HG02759 (cell line): Measurements from ENCODE around the gene NPPA.
"Not testable (repeated sequence)": the region's sequence is repeated elsewhere in the genome, so short reads cannot be mapped to it uniquely, and the experiment has no call there.

ENCODE experiments used
- ATAC-seq: cut with Tn5 transposase; IDR thresholded peaks from one replicate; pipeline ENCODE4 v1.9.1; 2021; ENCODE audit warnings: mild to moderate bottlenecking, moderate library complexity; ENCODE audit not compliant: unreplicated experiment

NPPA gene

GRCh38 chr1:11817192-11817591, 30.4 kb downstream of the NPPA start:
- ATAC-seq: no peak

DNA sequence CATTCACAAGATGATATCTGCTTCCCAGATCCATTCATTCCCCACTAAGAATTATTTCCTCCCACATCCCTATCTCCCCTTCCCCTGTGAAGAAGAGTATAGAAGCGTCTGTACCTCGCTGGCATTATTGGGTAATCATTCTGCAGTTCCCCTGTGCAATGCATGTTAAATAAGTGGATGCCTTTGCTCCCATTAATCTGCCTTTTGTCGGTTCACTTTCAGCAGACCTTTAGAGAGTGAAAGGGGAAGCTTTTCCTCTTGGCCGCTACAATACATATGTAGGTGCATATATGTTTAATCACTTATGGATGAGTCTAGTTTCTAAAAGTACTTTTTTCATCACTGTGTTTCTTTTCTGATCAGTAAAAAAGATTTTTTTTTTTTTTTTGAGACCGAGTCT, 34.6 kb downstream of the NPPA start:
- ATAC-seq: no peak

- ATAC-seq: no peak
Observed at GRCh38 chr1:11807133-11807532, 40.5 kb downstream of the NPPA start.

DNA sequence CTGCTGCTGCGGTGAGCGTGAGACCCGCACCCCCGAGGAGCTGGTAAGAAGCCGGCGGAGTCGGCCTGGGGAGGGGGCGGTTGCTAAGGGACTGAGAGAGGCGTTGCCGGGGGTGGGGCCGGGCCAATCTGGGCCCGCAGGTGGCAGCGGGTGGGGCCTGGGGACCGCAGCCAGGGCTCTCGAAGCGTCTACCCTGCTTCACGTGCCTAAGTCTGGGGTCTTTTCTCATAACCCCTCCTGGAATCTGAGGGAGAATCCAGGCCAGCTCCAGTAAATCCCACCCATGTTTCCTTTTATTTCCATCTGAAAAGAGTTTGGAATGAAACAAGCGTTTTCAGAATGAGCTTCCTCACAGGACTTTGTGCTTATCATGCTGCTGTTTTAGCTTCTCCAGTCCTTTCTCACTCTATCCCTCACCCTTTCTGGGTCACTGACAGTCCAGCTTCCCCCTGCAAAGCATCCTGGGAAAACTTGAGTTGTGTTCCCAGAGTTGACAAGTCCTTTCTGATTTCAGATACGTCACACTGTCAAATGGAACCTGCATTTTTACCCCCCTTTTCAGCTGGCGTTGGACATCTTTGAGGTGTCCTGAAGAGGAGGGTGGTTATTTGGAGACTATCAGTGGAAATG, 41.2 kb downstream of the NPPA start:
- ATAC-seq: peak; percentile 41

DNA sequence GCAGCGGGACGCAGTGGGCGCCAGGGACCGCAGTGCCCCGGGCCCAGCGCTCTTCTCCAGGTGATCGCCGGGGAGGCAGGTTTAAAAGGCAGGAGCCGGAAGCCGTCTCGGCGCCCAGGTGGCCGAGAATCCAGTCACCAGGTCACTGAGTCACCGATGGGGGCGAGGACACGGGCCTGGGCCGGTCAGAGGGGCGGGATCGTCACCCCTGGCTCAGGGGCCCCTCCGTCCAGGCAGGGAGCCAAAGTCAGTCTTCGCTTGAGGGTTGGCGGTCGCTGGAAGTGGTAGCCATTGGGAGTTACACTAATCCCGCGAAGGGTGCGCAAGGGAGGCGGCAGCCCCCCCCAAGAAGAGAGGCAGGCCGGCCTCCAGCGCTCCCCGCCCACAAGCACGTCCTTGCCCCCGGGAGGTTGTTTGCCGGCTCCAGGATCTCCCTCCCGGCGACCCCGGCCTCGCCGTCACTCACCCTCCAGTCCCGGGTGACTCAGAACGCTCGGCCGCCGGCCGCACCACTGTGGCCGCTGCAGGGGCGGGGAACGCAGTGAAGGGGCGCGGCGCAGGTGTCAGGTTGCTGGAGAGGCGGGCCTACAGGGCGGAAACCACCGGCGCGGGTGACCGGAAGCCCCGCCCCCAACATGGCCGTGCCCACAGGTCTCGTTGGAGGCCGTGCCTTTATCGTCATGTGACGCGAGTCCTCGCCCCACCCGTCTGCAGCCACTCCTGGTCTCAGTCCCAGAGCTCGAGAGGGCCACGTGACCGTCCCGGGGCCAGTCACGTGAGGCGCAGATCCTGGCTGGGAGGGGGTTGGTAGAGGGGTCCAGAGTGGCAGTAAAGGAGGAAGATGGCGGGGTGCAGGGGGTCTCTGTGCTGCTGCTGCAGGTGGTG, 41.9 kb downstream of the NPPA start, which contains the start of the genes CLCN6 and MTHFR:
Gene CLCN6, plus strand, starts transcription at position 770 of the 885 bp plus-strand sequence. Its CDS starts 72 bp downstream, at position 842.
Gene MTHFR, minus strand, starts transcription at position 543 of the 885 bp plus-strand sequence. CDS start 2,848 bp downstream, outside the sequence.
- ATAC-seq: peak; percentile 82

DNA sequence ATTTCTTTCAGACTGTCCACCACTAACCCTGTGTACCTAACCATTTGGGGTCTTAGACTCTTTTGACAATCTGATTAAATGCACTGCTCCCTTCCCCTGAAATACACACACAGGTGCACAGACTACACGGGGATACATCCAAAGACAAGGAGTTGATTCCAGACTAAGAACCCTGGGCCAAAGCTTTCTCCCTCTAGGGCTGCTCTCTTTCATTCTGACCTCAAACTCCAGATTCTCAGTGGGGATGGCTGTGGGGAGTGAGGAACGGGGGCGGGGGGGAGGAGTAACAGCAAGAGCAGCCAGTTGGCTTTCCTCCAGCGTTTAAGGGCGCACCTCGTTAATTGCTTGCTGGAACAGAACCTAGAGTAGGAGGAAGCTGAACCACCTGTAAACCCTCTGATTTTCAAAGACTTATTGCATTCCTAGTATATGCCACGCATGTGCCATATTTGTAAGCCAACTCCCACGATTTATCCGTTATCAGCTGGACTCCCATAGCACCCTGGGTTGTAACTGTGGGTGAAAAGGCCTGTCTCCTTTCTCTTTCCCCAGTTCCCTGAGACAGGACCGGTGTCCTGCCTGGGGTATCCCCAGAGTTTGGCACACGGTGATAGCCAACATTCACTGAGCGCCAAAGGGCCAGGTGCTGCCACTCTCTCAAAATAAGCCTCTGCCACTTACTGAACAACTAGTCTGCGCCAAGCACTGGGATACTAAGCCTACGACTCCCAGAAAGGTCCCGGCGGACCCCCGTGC, 42.7 kb downstream of the NPPA start:
- no peak for ATAC-seq

GRCh38 chr1:11803924-11804665, 43.5 kb downstream of the NPPA start:
- not testable (repeated sequence) for ATAC-seq

DNA sequence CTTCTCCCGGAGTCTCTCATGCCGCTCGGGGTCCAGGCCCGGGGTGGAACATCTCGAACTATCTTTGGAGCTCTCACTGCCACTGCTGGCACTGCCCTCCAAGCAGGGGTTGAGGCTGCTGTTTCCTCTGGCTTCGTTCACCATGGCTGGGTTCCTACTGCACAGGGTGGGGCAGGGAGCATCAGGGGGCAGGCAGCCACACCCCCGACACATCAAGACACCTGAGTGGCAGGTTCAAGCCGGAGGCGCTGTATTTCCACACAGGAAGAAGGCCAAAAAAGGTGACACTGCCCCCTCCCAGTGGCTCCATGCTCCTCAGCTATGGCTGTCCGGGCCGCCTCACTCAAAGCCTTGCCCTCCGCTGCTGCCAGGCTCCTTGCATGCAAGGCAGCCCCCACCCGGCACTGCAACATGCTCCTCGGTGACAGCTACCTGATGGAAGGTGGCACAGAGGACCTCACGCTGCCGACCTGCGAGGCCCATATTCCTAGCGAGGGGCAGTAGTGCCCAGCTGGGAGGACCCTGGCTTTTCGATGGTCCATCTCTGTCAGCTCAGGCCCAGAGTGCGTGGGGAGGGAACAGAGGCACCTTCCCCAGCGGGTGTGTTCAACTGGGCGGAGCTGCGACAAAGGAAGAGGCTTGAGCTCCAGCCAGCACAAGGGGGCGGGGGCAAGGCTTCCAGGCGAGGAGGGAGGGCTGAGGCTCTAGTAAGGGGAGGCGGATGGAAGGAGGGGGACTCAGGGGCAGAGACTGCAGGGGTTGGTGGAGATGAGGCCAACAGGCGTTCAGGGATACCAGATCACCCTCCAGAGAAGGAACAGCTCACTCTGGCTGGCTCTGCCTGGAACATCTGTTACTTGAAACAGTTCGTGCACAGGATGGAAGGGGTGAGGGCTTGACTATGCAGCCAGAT, 44.4 kb downstream of the NPPA start:
- no peak for ATAC-seq

GRCh38 chr1:11802616-11802972, 45.0 kb downstream of the NPPA start:
- ATAC-seq: no peak

DNA sequence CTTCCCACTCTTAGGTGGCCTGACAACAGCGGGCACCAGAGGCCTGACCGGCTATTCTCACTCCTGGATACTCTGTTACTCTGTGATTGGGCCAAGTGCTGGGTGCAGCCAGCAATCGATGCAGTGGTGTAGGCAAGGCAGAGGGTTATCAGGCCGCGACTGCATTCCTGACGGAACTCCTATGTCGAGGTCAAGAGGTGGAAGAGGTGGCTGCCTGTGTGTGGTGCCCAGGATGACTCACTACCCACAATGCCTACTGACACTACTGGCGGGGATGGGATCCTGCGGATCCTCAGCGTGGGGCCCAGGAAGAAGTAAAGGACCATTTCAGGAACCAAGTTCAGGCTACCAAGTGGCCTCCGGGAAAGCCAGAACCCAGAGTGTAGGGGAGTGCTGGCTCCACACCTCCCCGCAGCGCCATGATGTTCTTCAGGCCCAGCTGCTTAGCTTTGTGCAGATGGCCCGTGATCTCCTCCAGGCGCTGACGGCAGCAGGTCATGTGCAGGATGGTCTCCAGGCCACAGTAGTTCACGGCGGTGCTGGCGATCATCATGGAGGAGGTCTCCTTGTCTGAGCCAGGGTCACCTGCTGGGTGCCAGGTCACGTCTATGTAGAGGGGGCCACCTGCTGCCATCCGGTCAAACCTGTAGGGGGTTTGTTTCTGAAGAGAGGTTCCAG, 46.7 kb downstream of the NPPA start:
- ATAC-seq: no peak

GRCh38 chr1:11800391-11800755, 47.2 kb downstream of the NPPA start:
- no peak for ATAC-seq

DNA sequence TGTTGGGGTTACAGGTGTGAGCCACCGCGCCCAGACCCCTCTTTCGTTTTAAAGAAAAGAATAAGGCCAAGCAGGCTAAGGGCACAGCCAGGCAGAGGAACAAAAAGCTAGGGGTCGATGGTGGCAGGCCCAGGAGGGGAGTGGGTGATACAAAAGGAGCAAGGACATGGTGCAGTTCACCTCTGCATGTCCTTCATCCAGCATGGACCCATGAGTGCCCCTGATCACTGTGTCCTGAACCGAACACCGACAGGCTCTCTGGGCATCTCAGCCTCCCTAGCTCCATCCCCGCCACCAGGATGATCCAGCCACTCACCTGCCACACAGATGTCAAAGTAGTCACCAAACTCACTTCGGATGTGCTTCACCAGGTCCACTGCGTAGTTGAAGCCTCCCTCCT, 47.7 kb downstream of the NPPA start:
- ATAC-seq: no peak

DNA sequence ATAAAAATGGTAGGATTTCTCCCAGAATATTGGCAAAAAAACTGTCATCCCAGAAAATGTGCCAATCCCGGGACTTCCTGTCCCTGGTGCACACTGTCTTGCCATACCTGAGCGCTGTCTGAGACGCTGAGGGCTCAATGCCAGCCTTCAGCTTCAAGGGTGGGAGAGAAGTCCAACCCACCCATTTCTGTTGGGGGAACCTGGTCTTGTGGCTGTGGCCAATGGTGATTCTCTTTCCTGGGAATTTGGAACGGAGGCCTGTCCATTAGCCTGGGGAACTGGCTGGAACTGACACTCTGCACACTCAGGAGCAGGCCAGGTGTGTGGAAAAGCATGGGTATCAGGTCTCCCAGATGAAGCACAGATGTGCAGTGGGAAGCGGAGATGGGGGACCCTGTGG, 48.5 kb downstream of the NPPA start:
- ATAC-seq: no peak

DNA sequence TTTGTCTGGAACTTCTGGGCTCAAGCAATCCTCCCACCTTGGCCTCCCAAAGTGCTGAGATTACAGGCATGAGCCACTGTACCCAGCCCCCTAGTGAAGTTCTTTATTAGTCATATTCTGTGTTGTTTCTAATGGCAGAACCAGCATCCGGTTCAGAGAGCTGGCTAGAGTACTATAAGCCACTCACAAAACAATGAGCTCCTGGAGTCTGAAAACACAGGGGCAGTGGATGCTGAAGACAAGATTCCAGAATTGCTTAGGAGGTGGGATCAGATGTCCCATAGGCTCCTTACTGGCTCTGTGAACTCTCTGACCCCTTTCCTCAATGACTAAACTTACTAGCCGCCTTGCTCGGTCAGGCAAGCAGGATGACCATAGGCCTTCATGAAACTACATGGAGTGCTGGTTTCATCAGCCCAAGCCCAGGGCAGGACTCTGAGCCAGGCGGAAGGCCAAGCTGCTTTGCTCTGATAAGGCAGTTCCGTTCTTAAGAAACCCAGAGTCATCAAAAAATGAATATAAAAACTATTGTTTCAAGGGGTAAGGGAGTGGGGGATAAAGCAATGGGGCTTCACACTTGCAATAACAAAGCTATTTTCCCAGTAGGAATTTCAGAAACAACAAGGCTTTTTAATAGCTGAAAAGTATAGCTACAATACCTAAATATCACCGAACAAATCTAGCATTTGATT, 49.9 kb downstream of the NPPA start:
- no peak for ATAC-seq

DNA sequence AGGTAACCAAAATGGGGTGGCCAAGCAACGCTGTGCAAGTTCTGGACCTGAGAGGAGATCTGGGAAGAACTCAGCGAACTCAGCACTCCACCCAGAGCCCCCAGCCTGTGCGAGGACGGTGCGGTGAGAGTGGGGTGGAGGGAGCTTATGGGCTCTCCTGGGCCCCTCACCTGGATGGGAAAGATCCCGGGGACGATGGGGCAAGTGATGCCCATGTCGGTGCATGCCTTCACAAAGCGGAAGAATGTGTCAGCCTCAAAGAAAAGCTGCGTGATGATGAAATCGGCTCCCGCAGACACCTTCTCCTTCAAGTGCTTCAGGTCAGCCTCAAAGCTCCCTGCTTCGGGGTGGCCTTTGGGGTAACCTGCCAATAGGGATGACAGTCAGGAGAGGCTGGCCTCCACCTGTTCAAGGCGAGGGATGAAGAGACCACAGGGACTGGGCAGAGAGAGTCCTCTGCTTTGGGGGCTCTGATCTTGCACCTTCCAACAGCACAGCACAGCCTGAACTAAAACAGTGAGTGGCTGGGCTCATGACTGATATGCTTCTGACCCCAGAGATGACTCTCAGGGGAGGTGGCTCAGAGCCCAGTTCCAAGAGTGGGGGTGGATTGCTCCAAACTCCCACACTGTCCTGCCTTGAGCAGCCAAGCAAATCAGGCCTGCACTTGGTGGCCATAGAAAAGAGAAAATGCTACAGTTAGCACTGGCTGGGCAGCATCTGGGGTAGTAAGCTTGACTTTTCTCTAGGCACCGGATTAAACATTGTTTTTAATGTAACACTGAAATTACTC, 51.4 kb downstream of the NPPA start:
- no peak for ATAC-seq
